NCI-H774 (cell line): ENCODE data around the gene GUCY1A1.

ENCODE experiments used
- DNase-seq: peaks from one replicate; lab custom pipeline; 2025; lab: John Stamatoyannopoulos, UW

Gene GUCY1A1

GRCh38 chr4:155659176-155659575 lies 7.5 kb upstream of the GUCY1A1 start:
- DNase-seq = no peak

DNA sequence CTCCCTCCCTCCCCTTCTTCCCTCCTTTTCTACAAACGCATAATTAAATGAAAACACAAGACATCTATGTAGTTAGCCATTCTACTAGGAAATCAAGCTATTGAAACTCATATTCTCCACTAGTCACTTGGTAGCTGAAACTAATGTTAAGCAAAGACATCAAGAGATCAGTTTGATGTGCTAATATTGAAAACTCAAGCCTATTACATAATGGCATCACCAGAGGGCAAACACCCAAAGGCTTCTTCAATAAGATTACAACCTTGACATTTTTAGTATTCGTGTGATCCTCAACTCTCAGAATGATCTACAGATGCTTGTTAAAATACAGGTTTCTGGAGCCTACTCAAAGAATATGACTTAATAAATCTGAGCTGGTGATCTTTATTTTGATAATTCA lies 6.2 kb upstream of the GUCY1A1 start:
- DNase-seq = no peak

DNA sequence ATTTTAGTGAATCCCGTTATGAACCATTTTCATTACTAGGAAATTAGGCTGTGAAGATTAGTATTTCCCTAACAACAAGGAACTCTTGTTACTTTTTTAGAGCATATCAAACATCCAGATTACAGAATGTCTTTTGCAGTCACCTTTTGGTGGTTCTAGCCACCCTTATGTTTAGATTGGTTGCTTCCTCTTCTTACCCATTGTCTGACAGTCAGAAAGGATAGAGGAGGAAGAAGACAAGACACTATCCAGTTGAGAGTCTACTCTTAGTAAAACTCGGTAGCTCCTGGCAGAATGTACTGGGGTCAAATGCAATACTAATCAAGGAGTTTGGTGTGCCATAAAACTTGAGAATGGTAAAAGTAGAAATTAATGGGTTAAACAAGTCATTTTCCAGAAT lies 1.6 kb upstream of the GUCY1A1 start:
- DNase-seq = no peak

- peak; percentile 11 for DNase-seq
These were observed 547 bp downstream of the GUCY1A1 start for GRCh38 chr4:155667222-155667567.

GRCh38 chr4:155667568-155668511 lies 1.2 kb downstream of the GUCY1A1 start:
- peak; percentile 4 for DNase-seq

- DNase-seq = no peak
These were observed 2.1 kb downstream of the GUCY1A1 start for GRCh38 chr4:155668707-155669220.

GRCh38 chr4:155672342-155672741 lies 5.7 kb downstream of the GUCY1A1 start:
- no peak for DNase-seq

GRCh38 chr4:155673453-155673979 lies 6.9 kb downstream of the GUCY1A1 start:
- no peak for DNase-seq

DNA sequence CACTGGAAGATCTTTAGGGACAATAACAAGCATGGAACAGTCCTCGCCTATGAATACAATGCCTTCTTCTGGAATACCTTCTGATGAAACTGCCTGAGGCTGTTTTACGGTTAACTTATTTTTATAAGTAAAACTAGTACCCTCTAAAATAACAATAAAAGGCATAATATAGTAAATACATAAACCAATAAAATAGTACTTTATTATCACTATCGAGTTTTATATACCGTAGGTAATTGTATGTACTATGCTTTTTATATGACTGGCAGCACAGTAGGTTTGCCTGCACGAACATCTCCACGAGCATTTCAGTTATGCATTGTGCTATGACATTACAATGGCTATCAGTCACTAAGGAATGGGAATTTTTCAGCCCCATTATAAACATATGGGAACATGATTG lies 8.0 kb downstream of the GUCY1A1 start:
- no peak for DNase-seq

DNA sequence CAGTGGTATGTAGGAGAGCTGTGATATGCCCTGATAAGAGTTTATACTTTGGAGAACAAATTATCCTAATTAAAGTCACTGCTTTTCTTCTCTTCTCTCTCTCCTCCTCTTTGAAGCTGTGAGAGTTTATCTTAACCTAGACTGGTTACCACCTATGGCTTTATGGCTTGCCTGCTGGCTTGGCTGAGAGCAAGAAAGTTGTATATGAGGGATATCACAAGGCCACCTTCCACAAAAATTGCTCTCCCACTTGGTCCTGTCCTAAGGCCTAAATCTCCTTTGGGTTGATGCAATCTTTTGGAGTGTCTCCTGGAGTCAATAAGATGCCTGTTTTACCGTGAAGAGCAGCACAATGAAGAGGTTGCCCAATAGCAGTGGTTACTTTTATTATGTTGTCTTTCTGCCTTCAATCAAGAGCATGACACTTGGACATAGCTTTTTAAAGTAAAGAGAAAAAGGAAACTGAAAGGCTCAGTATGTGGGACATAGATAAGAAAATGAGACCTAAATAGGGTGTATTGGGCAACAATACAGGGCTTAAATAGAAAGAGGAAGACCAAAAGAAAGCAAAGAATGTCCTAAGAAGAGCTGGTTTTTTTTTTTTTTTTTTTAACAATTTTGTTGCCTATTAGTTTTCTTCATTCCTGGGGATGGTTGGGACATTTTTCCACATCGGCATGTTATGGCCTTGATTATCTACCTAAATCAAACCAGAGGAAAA lies 9.2 kb downstream of the GUCY1A1 start:
- no peak for DNase-seq

- no peak for DNase-seq
These were observed 9.8 kb downstream of the GUCY1A1 start for GRCh38 chr4:155676430-155676825.

- DNase-seq = no peak
These were observed 11.4 kb downstream of the GUCY1A1 start for GRCh38 chr4:155678011-155678410.

- no peak for DNase-seq
These were observed 12.7 kb downstream of the GUCY1A1 start for GRCh38 chr4:155679343-155679742.

DNA sequence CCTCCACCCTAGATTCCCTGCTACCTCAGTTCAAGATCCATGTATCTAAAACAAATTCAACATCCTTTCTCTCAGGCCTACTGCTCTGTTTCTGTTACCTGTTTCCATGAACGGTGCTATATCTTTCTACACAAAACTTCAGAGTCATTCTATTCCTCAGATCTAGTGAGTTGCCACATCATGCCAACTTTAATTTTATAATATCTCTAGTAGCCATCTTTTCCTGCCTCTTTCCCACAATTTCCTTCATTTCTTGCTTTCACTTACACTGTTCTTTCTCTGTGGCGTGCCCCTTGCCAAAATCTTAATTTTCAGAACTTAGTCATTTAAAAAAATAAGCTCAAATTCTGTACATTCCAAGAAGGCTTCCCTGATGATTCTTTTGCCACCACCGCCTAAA lies 15.2 kb downstream of the GUCY1A1 start:
- DNase-seq = no peak

GRCh38 chr4:155684423-155684822 lies 17.8 kb downstream of the GUCY1A1 start:
- DNase-seq = no peak

DNA sequence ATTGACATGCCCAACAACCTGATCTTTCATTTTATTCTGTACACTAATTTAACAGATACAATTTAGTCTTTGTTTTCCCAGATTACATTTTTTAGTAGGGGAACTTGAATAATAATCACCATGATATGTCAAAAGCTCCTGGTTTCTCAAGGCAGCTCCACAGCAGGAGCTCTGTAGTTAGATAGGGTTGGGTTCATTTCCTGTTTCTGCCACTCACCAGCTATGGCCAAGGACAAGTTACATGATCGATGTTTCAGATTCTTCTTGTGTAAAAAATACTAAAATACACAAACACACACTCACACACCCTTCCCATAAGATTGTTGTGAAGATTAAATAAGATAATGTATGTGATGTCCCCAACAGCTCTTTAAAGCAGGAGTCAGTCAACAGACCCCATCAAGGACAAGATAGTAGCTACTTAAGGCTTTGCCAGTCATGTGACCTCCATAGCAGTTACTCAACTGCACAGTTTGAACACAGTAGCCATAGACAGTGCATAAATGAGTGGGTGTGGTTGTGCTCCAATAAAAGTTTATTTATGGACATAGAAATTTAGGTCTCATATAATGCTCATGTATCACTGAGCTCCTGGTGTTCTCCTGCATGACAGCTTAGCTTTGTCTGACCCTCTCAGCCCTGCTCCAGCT lies 18.4 kb downstream of the GUCY1A1 start:
- DNase-seq = no peak

- DNase-seq = no peak
These were observed 20.8 kb downstream of the GUCY1A1 start for GRCh38 chr4:155687380-155687982.

DNA sequence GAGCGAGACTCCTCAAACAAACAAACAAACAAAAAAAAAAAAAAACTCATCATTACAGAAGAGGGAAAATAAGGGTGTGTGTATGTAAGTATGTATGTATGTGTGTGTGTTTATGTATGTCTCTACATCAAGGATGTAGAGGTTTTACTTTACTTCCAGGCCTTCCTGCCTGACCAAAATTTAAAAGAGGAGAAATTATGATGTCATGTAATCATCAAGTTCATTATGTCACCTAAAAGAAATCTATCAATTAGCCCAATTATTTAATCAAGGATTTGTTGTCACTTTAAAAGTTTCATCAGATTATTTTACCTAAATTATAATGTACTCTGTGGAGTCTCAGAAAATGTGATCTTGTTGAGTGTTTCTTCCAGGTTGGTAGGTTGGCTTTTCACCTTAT lies 21.6 kb downstream of the GUCY1A1 start:
- DNase-seq = no peak

GRCh38 chr4:155688860-155689259 lies 22.2 kb downstream of the GUCY1A1 start:
- no peak for DNase-seq

- DNase-seq = no peak
These were observed 23.6 kb downstream of the GUCY1A1 start for GRCh38 chr4:155690044-155690837.

GRCh38 chr4:155692361-155692760 lies 25.7 kb downstream of the GUCY1A1 start:
- DNase-seq = no peak
